BJ (cell line): Measurements from ENCODE around the gene PRSS56. TPM values are rescaled to one million over a fixed set of nuclear protein-coding genes. Genes with fewer than 3 reads are reported as not detected.

Source experiments
- CTCF ChIA-PET: fragments of 350-600 bp; formaldehyde crosslinking; extraction: SDS; loops from one replicate; lab custom pipeline; 2021; ENCODE audit warnings: antibody characterized with exemption, inconsistent platforms; lab: Yijun Ruan, JAX
- POLR2A ChIA-PET: fragments of 300-600 bp; sonication (Branson Sonifier 250); formaldehyde crosslinking; extraction: SDS; loops from one replicate; lab custom pipeline; 2021; ENCODE audit warnings: antibody characterized with exemption; lab: Charles Lee
- DNase-seq: peaks from one replicate; pipeline ENCODE4 v3.0.0-alpha.2; 2011; ENCODE audit warnings: low read depth
- H3K27me3 ChIP-seq: 2 replicates; pipeline ENCODE4 v1.6.0; 2011; ENCODE audit warnings: low read length; ENCODE audit not compliant: control insufficient read depth, insufficient read depth
- H3K36me3 ChIP-seq: 2 replicates; pipeline ENCODE4 v1.5.1; 2011; ENCODE audit warnings: low read length; ENCODE audit not compliant: control insufficient read depth, insufficient read depth
- H3K4me3 ChIP-seq: 2 replicates; pipeline ENCODE4 v1.5.1; 2011; ENCODE audit warnings: low read depth, mild to moderate bottlenecking, control low read depth, low read length
- CTCF ChIP-seq: IDR thresholded peaks from 2 replicates; pipeline ENCODE4 v1.5.1; 2011; ENCODE audit warnings: low read depth, mild to moderate bottlenecking, control low read depth, inconsistent platforms, low read length, moderate library complexity; ENCODE audit not compliant: insufficient read depth
- polyA plus RNA-seq: library from polyadenylated mRNA; depleted of rRNA; stranded (reverse); fragments of >200 nt; gene quantifications from 2 replicates; pipeline ENCODE4 v1.2.3, GENCODE V29; 2011

PRSS56 gene
- polyA plus RNA-seq, 1 experiment, result not detected

- POLR2A ChIA-PET, result no interaction called here
- Histone ChIP-seq H3K27me3 (peaks cover 16% of the 10 kb centered on the region), H3K4me3 (no peak overlapping the region), H3K36me3 (no peaks in the 10 kb centered on the region)
- CTCF ChIA-PET, result interaction anchor here (1.0 to 1.5 kb wide), 2 partner anchors 15 to 571 kb away, joined by 3 read pairs; no protein-coding TSS in a partner anchor
- TF ChIP-seq CTCF, result no peak
- DNase-seq, result no peak
These were observed 42.3 kb upstream of the PRSS56 start for GRCh38 chr2:232477751-232478510.

- Histone ChIP-seq H3K27me3 (peaks cover 12% of the 10 kb centered on the region), H3K36me3 (no peaks in the 10 kb centered on the region), H3K4me3 (no peak overlapping the region)
- no peak for DNase-seq
- no peak for TF ChIP-seq CTCF
- ChIA-PET CTCF (no interaction called here), POLR2A (no interaction called here)
These were observed 41.4 kb upstream of the PRSS56 start for GRCh38 chr2:232478571-232479340.

- DNase-seq, result no peak
- ChIA-PET POLR2A (no interaction called here), CTCF (no interaction called here)
- no peak for TF ChIP-seq CTCF
- Histone ChIP-seq H3K36me3 (no peaks in the 10 kb centered on the region), H3K4me3 (no peak overlapping the region), H3K27me3 (peaks cover 10% of the 10 kb centered on the region)
These were observed 40.6 kb upstream of the PRSS56 start for GRCh38 chr2:232479341-232480200.

- Histone ChIP-seq H3K36me3 (no peaks in the 10 kb centered on the region), H3K4me3 (no peak overlapping the region), H3K27me3 (peaks cover 12% of the 10 kb centered on the region)
- POLR2A ChIA-PET, result interaction anchor here (0.6 kb wide), 1 partner anchor 700 kb away, joined by 3 read pairs; the partner anchor contains the start of gene PDE6D
- no peak for DNase-seq
- CTCF ChIA-PET, result no interaction called here
- TF ChIP-seq CTCF, result no peak
These were observed 39.7 kb upstream of the PRSS56 start for GRCh38 chr2:232480201-232481190.
